Endothelial cell of umbilical vein (primary cell): Measurements from ENCODE around the gene SMC1B. TPM values are rescaled to one million over a fixed set of nuclear protein-coding genes. Genes with fewer than 3 reads are reported as not detected.

Source experiments
- BruUV-seq: library from RNA; stranded (reverse); fragments of 400-500 nt; replicated peaks from 2 replicates; lab custom pipeline; 2021; lab: Mats Ljungman, UMichigan
- CTCF ChIA-PET: fragments of 300-600, 350-600 bp; sonication (Branson Sonifier 250); formaldehyde crosslinking; loops from one replicate; lab custom pipeline; 2021; ENCODE audit warnings: antibody characterized with exemption, inconsistent platforms; lab: Charles Lee
- POLR2A ChIA-PET: fragments of 300-600, 350-600 bp; sonication (Branson Sonifier 250); formaldehyde crosslinking; loops from one replicate; lab custom pipeline; 2021; ENCODE audit warnings: antibody characterized with exemption, inconsistent platforms; lab: Charles Lee
- DNase-seq: peaks from one replicate; pipeline ENCODE4 v3.0.0-alpha.2; 2011; ENCODE audit warnings: low read depth, low spot score
- FAIRE-seq: peaks from 2 replicates; lab custom pipeline; 2011; peaks lifted over from hg19 to GRCh38; lab: Jason Lieb, UNC
- H2AFZ ChIP-seq: 2 replicates; pipeline ENCODE4 v1.6.0; 2012; ENCODE audit warnings: low read depth, low read length, control low read depth, inconsistent platforms
- H3K27ac ChIP-seq: 2 replicates; pipeline ENCODE4 v1.5.1; 2011; ENCODE audit warnings: low read depth, mild to moderate bottlenecking, control low read depth, low read length, moderate library complexity; ENCODE audit not compliant: insufficient read depth
- H3K27me3 ChIP-seq, 2 experiments: 2 replicates each; pipeline versions ENCODE4 v1.6.0 to v1.6.1; 2011; ENCODE audit warnings: low read length in 2 of 2, mixed read lengths in 1 of 2; ENCODE audit not compliant: control insufficient read depth in 2 of 2, insufficient read depth in 2 of 2
- H3K36me3 ChIP-seq, 2 experiments: 2 replicates in 1 of 2; 3 replicates in 1 of 2; pipeline ENCODE4 v1.5.1; 2011; ENCODE audit warnings: low read length in 2 of 2, mild to moderate bottlenecking in 1 of 2, moderate library complexity in 1 of 2; ENCODE audit not compliant: control insufficient read depth in 2 of 2, insufficient read depth in 2 of 2; ENCODE audit errors: extremely low read depth in 1 of 2
- H3K4me1 ChIP-seq: 3 replicates; pipeline ENCODE4 v1.5.1; 2011; ENCODE audit warnings: mild to moderate bottlenecking, low read length; ENCODE audit not compliant: control insufficient read depth, insufficient read depth; ENCODE audit errors: extremely low read depth
- H3K4me2 ChIP-seq: 2 replicates; pipeline ENCODE4 v1.6.1; 2011; ENCODE audit warnings: low read length, control low read depth, mixed read lengths; ENCODE audit not compliant: insufficient read depth
- H3K4me3 ChIP-seq, 3 experiments: fragments of 200-600 bp in 1 of 3; sonication (generic), shearing (Covaris generic) in 1 of 3; replicated peaks in 1 of 3; 2 replicates each; pipeline ENCODE4 v1.5.1; 2011 to 2016; ENCODE audit warnings: control low read depth in 3 of 3, low read length in 3 of 3, mild to moderate bottlenecking in 2 of 3, inconsistent platforms in 1 of 3, low read depth in 1 of 3, moderate library complexity in 1 of 3; ENCODE audit not compliant: insufficient read depth in 1 of 3
- H3K79me2 ChIP-seq: 2 replicates; pipeline ENCODE4 v1.6.0; 2012; ENCODE audit warnings: low read length, inconsistent platforms; ENCODE audit not compliant: control insufficient read depth, insufficient read depth
- H3K9ac ChIP-seq: replicated peaks from 2 replicates; pipeline ENCODE3; 2011; ENCODE audit warnings: low read length, control low read depth; ENCODE audit not compliant: insufficient read depth; ENCODE audit errors: extremely low read depth
- H3K9me1 ChIP-seq: replicated peaks from 3 replicates; pipeline ENCODE4 v1.6.0; 2011; ENCODE audit warnings: mild to moderate bottlenecking, low read length; ENCODE audit not compliant: control insufficient read depth, insufficient read depth; ENCODE audit errors: extremely low read depth
- H3K9me3 ChIP-seq: replicated peaks from 2 replicates; pipeline ENCODE4 v1.5.1; 2012; ENCODE audit warnings: low read length, inconsistent platforms; ENCODE audit not compliant: control insufficient read depth, insufficient read depth
- H4K20me1 ChIP-seq: replicated peaks from 2 replicates; pipeline ENCODE3; 2011; ENCODE audit warnings: mild to moderate bottlenecking, low read length; ENCODE audit not compliant: control insufficient read depth, insufficient read depth; ENCODE audit errors: extremely low read depth
- CTCF ChIP-seq, 2 donors: IDR thresholded peaks; 1 replicate in 1 of 2; 2 replicates in 1 of 2; pipeline ENCODE4 v1.5.1; 2011; ENCODE audit warnings: low read length in 2 of 2, mild to moderate bottlenecking in 2 of 2, moderate library complexity in 2 of 2, control low read depth in 1 of 2, inconsistent platforms in 1 of 2, low read depth in 1 of 2; ENCODE audit not compliant: insufficient read depth in 1 of 2; ENCODE audit errors: extremely low read depth in 1 of 2
- EZH2 ChIP-seq: IDR thresholded peaks from 2 replicates; pipeline ENCODE4 v1.6.1; 2012; ENCODE audit warnings: borderline replicate concordance, low read depth, mild to moderate bottlenecking, moderate library complexity, low read length, inconsistent platforms; ENCODE audit not compliant: severe bottlenecking
- FOS ChIP-seq: IDR thresholded peaks from 2 replicates; pipeline ENCODE4 v1.6.1; 2011; ENCODE audit warnings: mild to moderate bottlenecking, low read length, moderate library complexity, borderline replicate concordance; ENCODE audit not compliant: insufficient read depth
- GATA2 ChIP-seq: IDR thresholded peaks from 2 replicates; pipeline ENCODE4 v1.7.0; 2011; ENCODE audit warnings: low read depth, mild to moderate bottlenecking, moderate library complexity, mixed read lengths, low read length; ENCODE audit not compliant: insufficient read length, insufficient read depth
- JUN ChIP-seq: IDR thresholded peaks from 2 replicates; pipeline ENCODE4 v1.6.1; 2011; ENCODE audit warnings: borderline replicate concordance, low read depth; ENCODE audit not compliant: insufficient read length, insufficient read depth
- MYC ChIP-seq: IDR thresholded peaks from one replicate; pipeline ENCODE4 v1.6.1; 2011; ENCODE audit warnings: mild to moderate bottlenecking, low read depth, low read length
- POLR2A ChIP-seq: IDR thresholded peaks from 2 replicates; pipeline ENCODE4 v1.6.1; 2012; ENCODE audit warnings: low read depth, mild to moderate bottlenecking, control low read depth, low read length
- POLR2AphosphoS5 ChIP-seq: IDR thresholded peaks from 2 replicates; pipeline ENCODE4 v1.6.1; 2012; ENCODE audit warnings: low read depth, mild to moderate bottlenecking, control low read depth, low read length, moderate library complexity; ENCODE audit not compliant: insufficient read depth
- dilution Hi-C: fragments of 300-500 bp; cut with MboI; formaldehyde crosslinking; loops from one replicate; pipeline ENCODE4 v1.15.0; 2019; ENCODE audit warnings: low sequenced_read_pairs; ENCODE audit not compliant: extremely low pct_ligation_motif_present
- intact Hi-C: fragments of 100-400 bp; cut with micrococcal nuclease; formaldehyde crosslinking; loops from one replicate; pipeline ENCODE4 v1.10.0; 2022
- polyA plus RNA-seq, 4 experiments: library from polyadenylated mRNA; depleted of rRNA in 3 of 4; stranded (reverse) in 3 of 4; unstranded in 1 of 4; fragments of >200 nt; gene quantifications; 2 replicates each; pipeline versions ENCODE4 v1.2.1 to v1.2.3, GENCODE V29; 2011 to 2012; ENCODE audit warnings: missing spikeins in 1 of 4
- total RNA-seq: library from RNA; stranded (reverse); gene quantifications from 2 replicates; pipeline ENCODE4 v1.2.3, GENCODE V29; 2021
- TF ChIP-seq, protein P1 (sequence below): IDR thresholded peaks from 2 replicates; pipeline ENCODE4 v1.6.1; 2011; ENCODE audit not compliant: insufficient read depth, insufficient read length

Gene SMC1B
- total and polyA plus RNA-seq, 2 donors (not counting 3 experiments of a cell fraction or from before 2014, with no cell fraction given), result 0.07 TPM; not detected in 1

- POLR2A ChIA-PET, result no interaction called here
- Histone ChIP-seq H3K9me3 (no peaks in the 10 kb centered on the region), H3K4me2 (peak within 1 kb of the TSS; percentile 61), H3K4me3 (peak within 1 kb of the TSS; percentile 74 to 98 (median 97)), H3K27ac (peak within 1 kb of the TSS; percentile 66), H3K9ac (peak within 1 kb of the TSS; percentile 83), H3K27me3 (no peaks in the 10 kb centered on the region), H3K36me3 (no peaks in the 10 kb centered on the region), H3K9me1 (no peaks in the 10 kb centered on the region), H2AFZ (peak within 1 kb of the TSS; percentile 85), H3K4me1 (peaks cover 24% of the 10 kb centered on the region), H3K79me2 (peaks cover 33% of the 10 kb centered on the region), H4K20me1 (no peaks in the 10 kb centered on the region)
- no peak for TF ChIP-seq FOS
- peak; percentile 86 for TF ChIP-seq POLR2AphosphoS5
- TF ChIP-seq MYC, result peak; percentile 4
- TF ChIP-seq JUN, result no peak
- TF ChIP-seq POLR2A, result peak; percentile 64
- no peak for TF ChIP-seq GATA2
- TF ChIP-seq, protein P1, sequence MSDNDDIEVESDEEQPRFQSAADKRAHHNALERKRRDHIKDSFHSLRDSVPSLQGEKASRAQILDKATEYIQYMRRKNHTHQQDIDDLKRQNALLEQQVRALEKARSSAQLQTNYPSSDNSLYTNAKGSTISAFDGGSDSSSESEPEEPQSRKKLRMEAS, result no peak
- no peak for TF ChIP-seq EZH2
- TF ChIP-seq CTCF (IDR thresholded peaks at IDR 0.05; ENCODE audit: extremely low read depth in 1 of 2, insufficient read depth in 1 of 2, low read depth in 1 of 2, low read length in 2 of 2), result peak in 1 of 2 donors; percentile 17
- DNase-seq (peak; percentile 91), FAIRE-seq (peak; percentile 94)
- BruUV-seq, result TSS peak; percentile 50
- intact Hi-C loops (loop anchor here (1.0 to 10.0 kb wide), 5 partner anchors 9 to 1285 kb away; partner anchors contain the start of genes PARVB, RIBC2 and SMC1B), dilution Hi-C loops (no loop called here)
- CTCF ChIA-PET, result no interaction called here
Observed at GRCh38 chr22:45309422-45310227, 103.8 kb downstream of the SMC1B start, which contains the start of gene FAM118A. FAM118A (plus strand) TSS chr22:45309934; CDS start chr22:45322380, 12,446 bp downstream.
